ENCODE results near the gene C2CD4D. TPM values are rescaled to one million over a fixed set of nuclear protein-coding genes. Genes with fewer than 3 reads are reported as not detected.
"Not testable (repeated sequence)": the region's sequence is repeated elsewhere in the genome, so short reads cannot be mapped to it uniquely, and the experiment has no call there.

C2CD4D gene
- total RNA-seq, 1 experiment from 2014 or later, result 1.2 TPM

GRCh38 chr1:151858030-151858746, 18.6 kb upstream of the C2CD4D start:
- TF ChIP-seq POLR2AphosphoS5 (IDR thresholded peaks at IDR 0.05; ENCODE audit: low read depth, low read length), result no peak
- no peak for TF ChIP-seq SIN3A (IDR thresholded peaks at IDR 0.05; ENCODE audit: borderline replicate concordance, insufficient read depth, low read depth, low read length)
- TF ChIP-seq CTCF (IDR thresholded peaks at IDR 0.05), result no peak
- TF ChIP-seq REST (IDR thresholded peaks at IDR 0.05; ENCODE audit: insufficient read depth in 1 of 2, low read depth in 2 of 2, low read length in 1 of 2), result no peak
- no peak for TF ChIP-seq TCF7L2 (IDR thresholded peaks at IDR 0.05; ENCODE audit: low read depth, low read length)
- Histone ChIP-seq H3K27ac (ENCODE audit: low read length) (no peak overlapping the region), H3K36me3 (ENCODE audit: control insufficient read depth, insufficient read depth, low read length) (no peaks in the 10 kb centered on the region), H3K4me3 (ENCODE audit: low read depth in 2 of 2, low read length in 2 of 2) (no peak overlapping the region), H3K9me3 (ENCODE audit: control insufficient read depth, insufficient read depth, low read depth, low read length) (no peaks in the 10 kb centered on the region), H3K27me3 (ENCODE audit: control insufficient read depth, insufficient read depth, low read length) (no peaks in the 10 kb centered on the region), H3K4me1 (ENCODE audit: control insufficient read depth, insufficient read depth, low read length) (no peaks in the 10 kb centered on the region)
- ATAC-seq, result no peak
- intact Hi-C loops (cut with micrococcal nuclease; ENCODE audit: unreplicated experiment) (no loop called here), in situ Hi-C loops (cut with HindIII; ENCODE audit: low pct_unique_long_range_greater_than_20kb, low sequenced_read_pairs) (no loop called here)
- ChIA-PET CTCF (no interaction called here), POLR2A (interaction anchor here (0.5 kb wide), 1 partner anchor 11 kb away, joined by 4 read pairs; no protein-coding TSS in a partner anchor)
- BruUV-seq (replicated peaks), result no TSS peak
- DNase-seq (ENCODE audit: low read depth, low spot score), result no peak

GRCh38 chr1:151855933-151856332, 16.3 kb upstream of the C2CD4D start:
- DNase-seq (ENCODE audit: low read depth, low spot score) (no peak), ATAC-seq (no peak)
- H3K27ac ChIP-seq (ENCODE audit: low read length), result no peak overlapping the region
- ChIA-PET CTCF (no interaction called here), POLR2A (interaction anchor here (0.6 kb wide), 1 partner anchor 8 kb away, joined by 4 read pairs; no protein-coding TSS in a partner anchor)
- intact Hi-C loops (cut with micrococcal nuclease; ENCODE audit: unreplicated experiment) (no loop called here), in situ Hi-C loops (cut with HindIII; ENCODE audit: low pct_unique_long_range_greater_than_20kb, low sequenced_read_pairs) (no loop called here)
- H3K36me3 ChIP-seq (ENCODE audit: control insufficient read depth, insufficient read depth, low read length), result no peaks in the 10 kb centered on the region
- no peaks in the 10 kb centered on the region for H3K4me1 ChIP-seq (ENCODE audit: control insufficient read depth, insufficient read depth, low read length)
- H3K4me3 ChIP-seq (ENCODE audit: low read depth in 2 of 2, low read length in 2 of 2), result no peak overlapping the region
- H3K9me3 ChIP-seq (ENCODE audit: control insufficient read depth, insufficient read depth, low read depth, low read length), result no peaks in the 10 kb centered on the region
- TF ChIP-seq POLR2AphosphoS5 (IDR thresholded peaks at IDR 0.05; ENCODE audit: low read depth, low read length), result no peak
- TF ChIP-seq CTCF (IDR thresholded peaks at IDR 0.05), result no peak
- TF ChIP-seq TCF7L2 (IDR thresholded peaks at IDR 0.05; ENCODE audit: low read depth, low read length), result no peak
- TF ChIP-seq REST (IDR thresholded peaks at IDR 0.05; ENCODE audit: insufficient read depth in 1 of 2, low read depth in 2 of 2, low read length in 1 of 2), result no peak
- TF ChIP-seq SIN3A (IDR thresholded peaks at IDR 0.05; ENCODE audit: borderline replicate concordance, insufficient read depth, low read depth, low read length), result no peak
- H3K27me3 ChIP-seq (ENCODE audit: control insufficient read depth, insufficient read depth, low read length), result no peaks in the 10 kb centered on the region
- BruUV-seq (replicated peaks), result no TSS peak

GRCh38 chr1:151855516-151855915, 15.9 kb upstream of the C2CD4D start:
- DNase-seq (ENCODE audit: low read depth, low spot score); H3K27me3 ChIP-seq (ENCODE audit: control insufficient read depth, insufficient read depth, low read length); intact Hi-C loops (cut with micrococcal nuclease; ENCODE audit: unreplicated experiment); BruUV-seq (replicated peaks); H3K27ac ChIP-seq (ENCODE audit: low read length); H3K9me3 ChIP-seq (ENCODE audit: control insufficient read depth, insufficient read depth, low read depth, low read length); H3K4me1 ChIP-seq (ENCODE audit: control insufficient read depth, insufficient read depth, low read length); CTCF ChIA-PET; in situ Hi-C loops (cut with HindIII; ENCODE audit: low pct_unique_long_range_greater_than_20kb, low sequenced_read_pairs); ATAC-seq; H3K36me3 ChIP-seq (ENCODE audit: control insufficient read depth, insufficient read depth, low read length); H3K4me3 ChIP-seq (ENCODE audit: low read depth in 2 of 2, low read length in 2 of 2): not testable (repeated sequence)
- POLR2A ChIA-PET, result interaction anchor here (0.6 kb wide), 1 partner anchor 8 kb away, joined by 4 read pairs; no protein-coding TSS in a partner anchor

Measured in Panc1 (cell line).